Osteoblast (primary cell): ENCODE results near the gene PCDH19. TPM values are rescaled to one million over a fixed set of nuclear protein-coding genes. Genes with fewer than 3 reads are reported as not detected.

Experiments used
- DNase-seq: peaks from one replicate; pipeline ENCODE4 v3.0.0; 2011; ENCODE audit warnings: low spot score, mixed read lengths; ENCODE audit not compliant: insufficient read length; ENCODE audit errors: missing footprints
- H2AFZ ChIP-seq: 2 replicates; pipeline ENCODE4 v1.6.0; 2011; ENCODE audit warnings: mild to moderate bottlenecking, low read length
- H3K27ac ChIP-seq: 2 replicates; pipeline ENCODE4 v1.5.1; 2011; ENCODE audit warnings: mild to moderate bottlenecking, low read depth, low read length, moderate library complexity
- H3K27me3 ChIP-seq: 2 replicates; pipeline ENCODE4 v1.6.0; 2012; ENCODE audit warnings: mild to moderate bottlenecking, control low read depth, inconsistent platforms, low read length, moderate library complexity; ENCODE audit not compliant: insufficient read depth
- H3K36me3 ChIP-seq: 2 replicates; pipeline ENCODE4 v1.5.1; 2011; ENCODE audit warnings: mild to moderate bottlenecking, low read length, control low read depth, moderate library complexity; ENCODE audit not compliant: insufficient read depth
- H3K4me1 ChIP-seq: 2 replicates; pipeline ENCODE4 v1.5.1; 2011; ENCODE audit warnings: mild to moderate bottlenecking, low read length, control low read depth, moderate library complexity; ENCODE audit not compliant: insufficient read depth
- H3K4me2 ChIP-seq: 2 replicates; pipeline ENCODE4 v1.6.0; 2011; ENCODE audit warnings: mild to moderate bottlenecking, low read length; ENCODE audit not compliant: insufficient read depth
- H3K4me3 ChIP-seq: fragments of 200-600 bp; sonication (generic); 3 replicates; pipeline ENCODE4 v1.5.1; 2012; ENCODE audit warnings: mild to moderate bottlenecking, low read length, inconsistent platforms; ENCODE audit not compliant: insufficient read depth
- H3K79me2 ChIP-seq: 2 replicates; pipeline ENCODE4 v1.6.0; 2012; ENCODE audit warnings: mild to moderate bottlenecking, low read length, control low read depth, inconsistent platforms; ENCODE audit not compliant: insufficient read depth
- H3K9me3 ChIP-seq: 2 replicates; pipeline ENCODE4 v1.5.1; 2011; ENCODE audit warnings: low read depth, low read length, control low read depth
- H4K20me1 ChIP-seq: 2 replicates; pipeline ENCODE4 v1.6.0; 2012; ENCODE audit warnings: mild to moderate bottlenecking, low read length, control low read depth; ENCODE audit not compliant: insufficient read depth
- CTCF ChIP-seq: IDR thresholded peaks from 2 replicates; pipeline ENCODE4 v1.5.1; 2011; ENCODE audit warnings: mild to moderate bottlenecking, low read depth, low read length, moderate library complexity; ENCODE audit errors: extremely low read depth
- total RNA-seq: library from RNA; depleted of rRNA; stranded (reverse); fragments of >200 nt; gene quantifications from 2 replicates; pipeline ENCODE4 v1.2.3, GENCODE V29; 2012

Gene PCDH19
- total RNA-seq, 1 donor = 0.36 TPM

GRCh38 chrX:100350704-100351489 lies 59.2 kb downstream of the PCDH19 start:
- Histone ChIP-seq H3K27me3 (no peaks in the 10 kb centered on the region), H3K79me2 (no peaks in the 10 kb centered on the region), H3K4me2 (no peak overlapping the region), H3K27ac (no peak overlapping the region), H2AFZ (no peak overlapping the region), H3K36me3 (no peaks in the 10 kb centered on the region), H3K4me3 (no peak overlapping the region), H3K4me1 (no peaks in the 10 kb centered on the region), H3K9me3 (no peaks in the 10 kb centered on the region), H4K20me1 (no peaks in the 10 kb centered on the region)
- TF ChIP-seq CTCF = no peak
- no peak for DNase-seq

- no peaks in the 10 kb centered on the region for H3K9me3 ChIP-seq
Observed at GRCh38 chrX:100349391-100349790, 60.7 kb downstream of the PCDH19 start.

GRCh38 chrX:100341142-100341510 lies 68.9 kb downstream of the PCDH19 start:
- Histone ChIP-seq H3K27ac (no peak overlapping the region), H3K9me3 (no peaks in the 10 kb centered on the region), H3K36me3 (no peaks in the 10 kb centered on the region), H3K4me1 (no peaks in the 10 kb centered on the region), H4K20me1 (no peaks in the 10 kb centered on the region), H3K27me3 (peaks cover 10% of the 10 kb centered on the region), H2AFZ (no peak overlapping the region), H3K79me2 (no peaks in the 10 kb centered on the region), H3K4me2 (no peak overlapping the region), H3K4me3 (no peak overlapping the region)
- DNase-seq = no peak
- TF ChIP-seq CTCF = no peak

More at GRCh38 chrX:100349391-100349790, 60.7 kb downstream of the PCDH19 start:
- no peaks in the 10 kb centered on the region for H3K27me3 ChIP-seq
- DNase-seq = no peak
- no peaks in the 10 kb centered on the region for H3K4me1 ChIP-seq
- no peaks in the 10 kb centered on the region for H3K36me3 ChIP-seq
- no peak overlapping the region for H2AFZ ChIP-seq
- no peak overlapping the region for H3K4me3 ChIP-seq
- no peak overlapping the region for H3K4me2 ChIP-seq
- no peak for TF ChIP-seq CTCF
- H3K79me2 ChIP-seq = no peaks in the 10 kb centered on the region
- H3K27ac ChIP-seq = no peak overlapping the region
- no peaks in the 10 kb centered on the region for H4K20me1 ChIP-seq

GRCh38 chrX:100340491-100341141 lies 69.5 kb downstream of the PCDH19 start:
- Histone ChIP-seq H3K9me3 (no peaks in the 10 kb centered on the region), H3K27me3 (peaks cover 10% of the 10 kb centered on the region), H3K27ac (no peak overlapping the region), H3K36me3 (no peaks in the 10 kb centered on the region), H2AFZ (no peak overlapping the region), H3K79me2 (no peaks in the 10 kb centered on the region), H3K4me3 (no peak overlapping the region), H3K4me2 (no peak overlapping the region), H3K4me1 (no peaks in the 10 kb centered on the region), H4K20me1 (no peaks in the 10 kb centered on the region)
- DNase-seq = no peak
- no peak for TF ChIP-seq CTCF
